ENCODE results near the gene SENP8. TPM values are rescaled to one million over a fixed set of nuclear protein-coding genes. Genes with fewer than 3 reads are reported as not detected.

Gene SENP8
- total and polyA plus RNA-seq, 2 of the 4 experiments (the other 2 are of a cell fraction), result 1.6 to 2.9 TPM

- Histone ChIP-seq H4K91ac (ENCODE audit: insufficient read depth, low read depth, low read length) (no peak overlapping the region), H3K79me1 (ENCODE audit: low read depth in 1 of 2, low read length in 2 of 2) (peaks cover 12 to 49% of the 10 kb centered on the region in 2 experiments), H2BK120ac (ENCODE audit: low read depth, low read length) (no peak overlapping the region), H2AK5ac (ENCODE audit: low read depth, low read length) (no peak overlapping the region), H2AFZ (replicated peaks; ENCODE audit: low read length, poor library complexity) (no peak overlapping the region), H3K27ac (ENCODE audit: insufficient read depth, low read length) (no peak overlapping the region), H3K56ac (ENCODE audit: extremely low read depth, insufficient read depth, low read length) (no peak overlapping the region), H3K4me2 (ENCODE audit: low read depth, low read length) (no peak overlapping the region), H3K36me3 (ENCODE audit: control insufficient read depth, insufficient read depth, low read length) (no peaks in the 10 kb centered on the region), H3K18ac (ENCODE audit: low read depth, low read length) (no peak overlapping the region), H3K9me1 (ENCODE audit: insufficient read depth, low read length) (peaks cover 7% of the 10 kb centered on the region; the same call in 1 of the 2 replicates), H3K9me3 (ENCODE audit: control insufficient read depth, insufficient read depth, low read length) (no peaks in the 10 kb centered on the region), H3K9ac (ENCODE audit: low read depth, low read length) (no peak overlapping the region), H2BK5ac (ENCODE audit: low read depth, low read length, poor library complexity, severe bottlenecking) (no peak overlapping the region), H3K23ac (ENCODE audit: low read depth, low read length) (no peak overlapping the region), H4K5ac (ENCODE audit: low read depth, low read length) (no peak overlapping the region), H3K14ac (replicated peaks; ENCODE audit: low read depth, low read length) (no peak overlapping the region), H3K27me3 (ENCODE audit: control insufficient read depth, insufficient read depth, low read length) (no peaks in the 10 kb centered on the region), H4K8ac (ENCODE audit: low read depth in 2 of 2, low read length in 2 of 2) (no peak overlapping the region), H2AK9ac (replicated peaks; ENCODE audit: low read depth, low read length, poor library complexity) (no peak overlapping the region), H3K4ac (ENCODE audit: low read depth, low read length) (no peak overlapping the region), H4K20me1 (ENCODE audit: insufficient read depth, low read length) (peaks cover 23% of the 10 kb centered on the region), H2BK15ac (ENCODE audit: low read depth, low read length) (no peak overlapping the region), H3K4me3 (ENCODE audit: insufficient read depth, low read depth, low read length) (no peak overlapping the region), H3K4me1 (ENCODE audit: control insufficient read depth, insufficient read depth, low read length) (no peaks in the 10 kb centered on the region), H2BK20ac (ENCODE audit: low read depth, low read length) (no peak overlapping the region)
- intact Hi-C loops (cut with micrococcal nuclease), result no loop called here
- DNase-seq, result no peak
- no peak for TF ChIP-seq RAD21 (IDR thresholded peaks at IDR 0.05; ENCODE audit: low read length)
- TF ChIP-seq POLR2A (IDR thresholded peaks at IDR 0.05; ENCODE audit: low read depth, low read length), result no peak
- no peak for TF ChIP-seq RCOR1 (IDR thresholded peaks at IDR 0.05; ENCODE audit: insufficient replicate concordance, low read length)
- TF ChIP-seq CEBPB (IDR thresholded peaks at IDR 0.05; ENCODE audit: low read depth, low read length), result no peak
- TF ChIP-seq NFE2L2 (IDR thresholded peaks at IDR 0.05; ENCODE audit: low read depth, low read length), result no peak
- no peak for TF ChIP-seq RFX5 (IDR thresholded peaks at IDR 0.05; ENCODE audit: low read depth, low read length)
- TF ChIP-seq ELK1 (IDR thresholded peaks at IDR 0.05; ENCODE audit: borderline replicate concordance, low read depth, low read length), result no peak
- no peak for TF ChIP-seq MAFK (IDR thresholded peaks at IDR 0.05; ENCODE audit: low read depth, low read length)
- TF ChIP-seq MAZ (IDR thresholded peaks at IDR 0.05; ENCODE audit: borderline replicate concordance, low read depth, low read length), result no peak
- no peak for TF ChIP-seq CHD1 (IDR thresholded peaks at IDR 0.05; ENCODE audit: low read depth, low read length)
- TF ChIP-seq MXI1 (IDR thresholded peaks at IDR 0.05; ENCODE audit: borderline replicate concordance, low read depth, low read length), result no peak
- TF ChIP-seq CTCF (conservative IDR thresholded peaks at IDR 0.05; ENCODE audit: low read depth, low read length), result no peak
- no peak for TF ChIP-seq FOS (IDR thresholded peaks at IDR 0.05; ENCODE audit: low read depth, low read length)
- TF ChIP-seq SMC3 (IDR thresholded peaks at IDR 0.05; ENCODE audit: low read depth, low read length), result no peak
- TF ChIP-seq BHLHE40 (IDR thresholded peaks at IDR 0.05; ENCODE audit: low read depth, low read length), result no peak
- in situ Hi-C loops (cut with MboI; ENCODE audit: low sequenced_read_pairs), result no loop called here
- CTCF ChIA-PET, result no interaction called here
- no peak for ATAC-seq (ENCODE audit: low read depth)
- BruUV-seq (replicated peaks), result no TSS peak
- dilution Hi-C loops (cut with HindIII; ENCODE audit: low sequenced_read_pairs, unreplicated experiment), result no loop called here
- POLR2A ChIA-PET (ENCODE audit: unreplicated experiment), result no interaction called here
Measured at GRCh38 chr15:72092691-72093090, 25.5 kb upstream of the SENP8 start.

Measured in IMR-90 (cell line).